GM18498 (cell line): ENCODE measurements around the gene TCAIM.

Experiments
- ATAC-seq: cut with Tn5 transposase; IDR thresholded peaks from one replicate; pipeline ENCODE4 v1.9.1; 2021; ENCODE audit warnings: mild to moderate bottlenecking, moderate library complexity; ENCODE audit not compliant: unreplicated experiment

The TCAIM gene

GRCh38 chr3:44338010-44338827 lies at the start of gene TCAIM:
Gene TCAIM, plus strand, starts transcription at chr3:44338766. Its CDS starts 16,017 bp downstream, at chr3:44354783.
- ATAC-seq: peak; percentile 94

GRCh38 chr3:44289882-44290462 lies 48.6 kb upstream of the TCAIM start:
- ATAC-seq: no peak

DNA sequence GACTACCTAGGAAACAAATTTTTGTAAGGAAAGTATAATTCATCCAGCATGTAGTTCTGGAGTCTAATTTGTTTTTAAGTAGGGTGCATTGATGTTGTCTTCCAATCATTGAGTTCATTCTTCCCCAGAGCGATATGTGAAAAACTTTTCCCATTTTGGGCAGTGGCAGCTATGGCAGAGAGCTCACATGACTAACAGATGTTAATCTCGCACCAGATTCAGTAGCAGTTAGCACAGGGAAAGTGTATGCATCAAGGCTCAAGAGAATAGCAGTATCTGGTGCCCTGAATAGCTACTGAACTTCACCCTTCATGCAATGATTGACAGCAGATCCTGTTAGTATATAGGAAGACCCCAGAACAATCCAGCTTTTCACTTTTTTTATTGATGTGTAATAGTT lies 46.3 kb upstream of the TCAIM start:
- ATAC-seq: no peak

- ATAC-seq: no peak
Measured at GRCh38 chr3:44292947-44293346, 45.6 kb upstream of the TCAIM start.

DNA sequence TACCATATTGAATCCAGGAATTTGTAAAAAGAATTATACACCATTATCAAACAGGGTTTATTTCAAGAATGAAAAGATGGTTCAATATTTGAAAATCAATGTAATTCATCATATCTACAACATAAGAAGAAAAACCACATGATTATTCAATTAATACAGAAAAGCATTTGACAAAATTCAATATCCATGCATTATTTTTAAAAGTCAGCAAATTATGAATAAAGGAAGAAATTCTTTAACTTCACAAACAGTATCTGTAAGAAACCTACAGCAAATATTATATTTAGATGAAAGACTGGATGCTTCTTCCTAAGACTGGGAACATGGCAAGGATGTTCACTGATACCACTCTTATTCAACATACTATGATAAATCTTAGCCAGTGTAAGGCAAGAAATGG lies 41.3 kb upstream of the TCAIM start:
- ATAC-seq: no peak

DNA sequence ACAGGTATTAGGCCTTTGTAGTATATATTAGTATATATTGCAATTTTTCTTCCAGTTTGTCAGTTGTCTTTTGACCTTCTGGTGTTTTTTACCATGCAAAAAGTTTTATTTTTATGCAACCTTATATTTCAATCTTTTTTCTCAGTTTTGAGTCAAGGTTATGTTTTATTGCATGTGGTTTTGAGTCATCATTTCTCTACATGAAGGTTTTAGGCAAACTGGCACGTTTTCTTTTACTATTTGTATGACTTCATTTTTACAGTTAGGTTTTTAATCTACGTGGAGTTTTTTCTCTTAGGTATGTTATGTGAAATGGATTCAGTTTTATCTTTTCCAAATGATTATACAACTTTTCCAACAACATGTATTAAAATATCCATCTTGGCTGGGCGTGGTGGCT lies 36.8 kb upstream of the TCAIM start:
- ATAC-seq: no peak

- ATAC-seq: no peak
Measured at GRCh38 chr3:44309500-44309899, 29.1 kb upstream of the TCAIM start.

GRCh38 chr3:44318891-44319311 lies 19.7 kb upstream of the TCAIM start:
- ATAC-seq: no peak

- no peak for ATAC-seq
Measured at GRCh38 chr3:44321335-44321734, 17.2 kb upstream of the TCAIM start.

DNA sequence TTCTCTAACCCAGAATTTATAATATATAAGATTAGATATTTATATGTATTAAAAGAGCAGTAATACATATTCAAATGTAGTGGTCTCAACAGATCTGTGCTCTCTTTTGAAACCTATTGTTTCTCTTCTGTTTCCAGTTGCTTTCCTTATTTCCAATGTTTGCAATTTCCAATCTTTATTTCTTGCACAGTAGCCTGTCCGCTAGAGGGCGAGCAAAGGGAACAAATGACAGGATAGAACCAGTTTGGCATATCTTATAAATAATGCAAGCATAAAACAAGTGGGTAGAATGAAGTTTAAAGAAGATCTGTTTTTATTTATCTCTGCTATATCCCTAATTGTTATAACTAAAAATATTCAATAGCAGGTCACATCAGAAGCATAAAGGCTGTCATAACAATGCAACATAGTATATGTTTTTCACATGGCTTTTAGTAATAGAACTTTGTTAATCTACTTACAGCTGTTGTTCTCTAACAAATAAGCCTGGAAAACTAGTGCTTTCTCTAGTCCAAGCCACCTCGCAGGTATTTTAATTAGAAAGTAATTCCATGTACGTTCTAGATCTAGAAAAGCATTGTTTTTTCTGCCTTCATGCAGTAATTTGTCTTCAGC lies 15.1 kb upstream of the TCAIM start:
- no peak for ATAC-seq

GRCh38 chr3:44324584-44324983 lies 14.0 kb upstream of the TCAIM start:
- no peak for ATAC-seq

DNA sequence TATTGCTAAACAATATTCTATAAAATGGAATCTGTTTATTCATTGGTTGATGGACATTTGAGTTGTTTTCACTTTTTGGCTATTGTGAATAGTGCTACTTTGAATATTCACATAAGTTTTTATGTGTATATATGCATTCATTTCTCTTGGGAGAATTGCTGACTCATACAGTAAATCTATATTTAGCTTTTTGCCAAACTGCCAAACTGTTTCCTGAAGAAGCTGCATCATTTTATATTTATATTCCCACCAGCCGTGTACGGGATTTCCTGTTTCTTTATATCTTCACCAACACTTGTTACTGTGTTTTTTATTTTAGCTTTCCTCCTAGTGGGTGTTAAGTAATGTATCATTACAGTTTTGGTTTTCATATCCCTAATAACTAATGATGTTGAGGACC lies 12.5 kb upstream of the TCAIM start:
- no peak for ATAC-seq

GRCh38 chr3:44326515-44326914 lies 12.1 kb upstream of the TCAIM start:
- ATAC-seq: no peak

- no peak for ATAC-seq
Measured at GRCh38 chr3:44329946-44330345, 8.6 kb upstream of the TCAIM start.

GRCh38 chr3:44330444-44330843 lies 8.1 kb upstream of the TCAIM start:
- no peak for ATAC-seq

GRCh38 chr3:44334326-44334725 lies 4.2 kb upstream of the TCAIM start:
- no peak for ATAC-seq

DNA sequence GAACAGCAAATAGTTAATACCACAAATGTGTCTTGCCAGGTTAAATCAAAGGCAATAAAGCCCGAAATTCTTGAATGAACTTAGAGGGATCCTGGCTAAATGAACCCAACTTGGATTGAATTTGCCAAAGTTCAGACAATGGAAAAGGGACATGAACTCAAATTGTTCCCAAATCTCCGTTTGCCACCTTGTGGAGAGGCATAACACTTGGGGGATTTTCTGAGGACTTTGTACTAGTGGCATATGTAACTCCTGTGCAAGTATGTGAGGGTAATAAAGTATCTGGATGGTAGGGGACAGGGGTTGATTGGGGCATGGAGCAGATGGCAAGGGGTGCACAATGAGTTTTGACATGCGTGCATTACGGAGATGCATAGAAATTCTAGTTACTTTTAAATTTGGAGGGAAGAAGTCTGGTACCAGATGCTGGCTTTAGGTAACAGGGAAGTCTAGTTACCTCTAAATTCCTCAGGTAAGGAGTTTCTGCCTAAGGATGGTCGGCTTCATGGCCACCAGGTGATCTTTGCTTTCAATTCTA lies 1.2 kb upstream of the TCAIM start:
- no peak for ATAC-seq

DNA sequence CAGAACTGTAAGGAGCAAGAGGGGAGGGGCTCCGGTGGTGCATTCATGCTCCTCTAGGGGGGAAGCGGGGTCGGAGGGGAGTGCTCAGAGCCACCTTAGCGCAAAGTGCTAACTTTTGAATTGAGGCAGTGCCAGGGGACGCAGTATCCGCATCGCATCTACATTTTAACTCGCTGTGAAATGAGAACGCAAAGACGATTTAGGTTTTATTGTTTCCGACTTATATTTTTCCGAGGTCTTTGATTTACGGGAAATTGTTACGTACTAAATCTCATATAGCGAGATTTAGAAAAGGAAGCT lies 212 bp downstream of the TCAIM start:
- no peak for ATAC-seq

DNA sequence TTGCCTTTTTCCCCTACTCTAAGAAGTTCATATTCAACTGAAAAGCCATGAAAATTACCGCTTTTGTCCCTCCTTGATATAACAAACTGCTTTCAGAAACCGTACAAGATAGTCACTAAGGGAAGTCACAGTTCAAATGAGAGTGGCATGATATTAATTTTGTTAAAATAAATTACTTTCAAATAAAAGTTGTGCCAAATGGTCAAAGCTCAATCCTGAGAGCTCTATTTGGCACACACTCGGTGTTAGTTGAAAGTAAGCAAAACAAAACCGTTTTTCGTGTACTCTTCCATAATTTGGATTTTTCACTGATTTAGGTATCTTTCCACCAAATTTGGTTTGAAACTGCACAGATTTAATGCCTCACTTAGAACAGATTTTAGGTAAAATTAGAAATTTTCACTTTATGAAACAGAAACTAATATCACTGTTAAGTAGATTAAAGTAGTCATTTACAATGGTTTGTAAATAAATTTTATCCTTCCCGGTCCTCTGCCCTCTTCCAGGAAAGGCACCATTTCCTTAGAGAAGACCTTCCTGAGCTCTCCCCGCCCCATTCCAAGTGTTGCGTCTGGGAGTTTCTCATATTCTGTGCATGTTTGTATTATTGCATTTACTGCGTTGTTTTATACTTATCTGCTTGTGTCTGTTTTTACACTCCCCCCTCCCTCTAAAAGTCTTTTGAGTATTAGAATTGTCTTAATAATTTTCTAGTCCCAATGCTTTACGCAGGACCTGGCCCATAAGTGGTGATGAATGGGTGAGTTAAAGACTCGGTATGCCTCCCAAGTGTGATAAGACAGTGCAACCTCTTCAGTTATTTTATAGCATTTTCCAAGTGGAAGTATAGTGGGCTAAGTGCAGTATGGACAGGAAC lies 853 bp downstream of the TCAIM start:
- ATAC-seq: no peak

- ATAC-seq: no peak
Measured at GRCh38 chr3:44340058-44340395, 1.5 kb downstream of the TCAIM start.

DNA sequence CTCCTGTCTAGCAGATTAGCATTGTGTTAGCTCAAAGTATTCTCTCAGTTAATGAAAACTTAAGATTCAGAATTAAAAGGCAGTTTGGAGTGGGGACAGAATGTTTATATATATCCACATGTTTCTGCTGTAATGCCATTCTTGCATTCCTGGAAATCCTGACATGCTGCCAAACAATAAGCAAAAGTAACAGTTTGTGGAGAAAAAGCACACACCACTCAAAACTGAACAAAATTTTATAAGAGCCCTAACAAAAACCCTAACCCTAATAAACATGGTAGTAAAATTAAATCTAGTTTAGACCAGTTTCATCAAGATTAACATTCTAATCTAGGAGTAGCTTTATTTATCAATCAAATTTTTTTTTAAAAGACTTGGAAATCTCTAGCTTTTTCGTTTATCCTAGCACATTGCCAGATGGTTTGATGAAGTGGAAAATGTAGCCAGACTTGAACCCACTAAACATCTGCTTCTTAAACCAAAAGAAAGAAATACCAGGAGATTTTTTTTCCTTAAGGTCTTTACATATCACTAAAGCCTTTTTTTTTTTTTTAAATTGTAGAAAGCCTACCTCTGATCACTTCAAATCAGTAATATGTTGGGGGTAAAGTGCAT lies 3.7 kb downstream of the TCAIM start:
- no peak for ATAC-seq
